GM19023 (cell line): ENCODE results near the gene MYF6.

Experiments
- ATAC-seq: cut with Tn5 transposase; IDR thresholded peaks from one replicate; pipeline ENCODE4 v1.9.1; 2021; ENCODE audit warnings: mild to moderate bottlenecking, moderate library complexity; ENCODE audit not compliant: unreplicated experiment

The MYF6 gene

GRCh38 chr12:80754274-80754673 lies 46.8 kb downstream of the MYF6 start:
- ATAC-seq: no peak

GRCh38 chr12:80756875-80757274 lies 49.4 kb downstream of the MYF6 start:
- ATAC-seq: peak; percentile 83
